ENCODE data around the gene CREB5.

The CREB5 gene

DNA sequence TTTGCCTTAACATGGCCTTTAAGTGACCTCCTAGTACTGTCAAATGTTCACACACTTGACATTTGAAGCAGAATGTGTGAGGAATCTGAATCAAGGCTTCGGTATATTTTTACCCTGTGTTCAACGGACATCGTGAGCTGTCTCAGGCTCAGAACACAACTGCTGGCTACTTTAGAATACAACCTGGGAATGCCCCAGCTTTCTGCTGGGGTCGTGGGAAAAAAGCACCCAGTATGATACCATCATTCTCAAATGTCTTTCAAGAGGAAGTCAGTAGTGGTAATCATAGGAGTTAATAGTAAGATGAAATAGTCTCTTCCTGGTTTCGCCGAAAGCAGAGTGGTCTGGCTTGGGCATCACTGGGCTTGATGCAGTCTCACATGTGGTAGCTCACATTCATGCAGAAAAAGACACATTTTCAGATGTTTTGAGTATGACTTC lies 67.2 kb downstream of the CREB5 start:
- DNase-seq (ENCODE audit: low spot score): no peak

- no peak for DNase-seq (ENCODE audit: low spot score)
Measured at GRCh38 chr7:28480595-28480994, 68.3 kb downstream of the CREB5 start.

GRCh38 chr7:28481091-28481926 lies 69.0 kb downstream of the CREB5 start:
- no peak for DNase-seq (ENCODE audit: low spot score)

GRCh38 chr7:28483112-28483511 lies 70.8 kb downstream of the CREB5 start:
- no peak for DNase-seq (ENCODE audit: low spot score)

DNA sequence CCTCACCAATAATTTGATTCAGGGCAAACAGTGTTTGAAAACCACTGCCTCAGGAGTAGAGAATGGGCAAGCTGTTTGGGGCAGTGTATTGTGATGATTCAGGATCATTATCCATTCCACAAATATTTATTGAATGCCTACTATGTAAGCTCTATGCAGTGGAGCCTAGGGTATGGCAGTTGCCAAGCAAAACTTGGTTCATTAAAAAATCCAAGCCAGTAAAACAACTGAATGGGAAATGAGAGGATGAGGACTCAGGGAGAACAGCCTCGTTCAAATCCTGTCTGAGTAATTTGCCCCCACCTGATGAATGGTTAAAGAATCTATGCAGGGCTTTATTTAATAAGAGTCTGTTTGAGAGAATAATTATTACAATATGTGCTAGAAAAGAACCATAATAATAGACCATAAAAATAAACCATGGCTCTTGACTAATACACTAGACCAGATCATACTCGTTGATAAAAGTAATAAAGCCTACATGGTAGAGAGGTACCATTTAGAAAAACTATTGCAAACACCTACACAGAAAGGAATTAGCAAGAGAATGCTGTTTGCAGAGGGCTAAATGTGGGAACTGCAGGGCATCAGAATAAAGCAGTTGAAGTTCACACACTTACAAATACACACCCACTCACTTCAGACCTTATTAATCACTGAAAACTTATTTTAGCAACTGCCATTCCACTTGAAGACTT lies 71.7 kb downstream of the CREB5 start:
- no peak for DNase-seq (ENCODE audit: low spot score)

DNA sequence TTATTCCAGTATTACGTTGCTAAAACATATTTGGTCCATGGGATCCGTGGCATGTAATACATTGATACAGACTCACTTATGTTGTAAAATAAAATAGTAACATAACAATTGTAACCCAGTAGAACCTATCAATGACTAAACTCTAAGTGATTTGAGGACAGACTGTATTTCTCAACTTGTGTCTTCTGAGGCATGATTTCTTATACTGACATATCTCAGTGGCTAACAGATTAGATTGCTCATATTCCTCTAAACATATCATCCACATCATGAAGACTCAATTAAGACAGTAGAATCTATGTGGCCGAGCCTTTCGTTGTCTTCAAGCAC lies 72.3 kb downstream of the CREB5 start:
- no peak for DNase-seq (ENCODE audit: low spot score)

DNA sequence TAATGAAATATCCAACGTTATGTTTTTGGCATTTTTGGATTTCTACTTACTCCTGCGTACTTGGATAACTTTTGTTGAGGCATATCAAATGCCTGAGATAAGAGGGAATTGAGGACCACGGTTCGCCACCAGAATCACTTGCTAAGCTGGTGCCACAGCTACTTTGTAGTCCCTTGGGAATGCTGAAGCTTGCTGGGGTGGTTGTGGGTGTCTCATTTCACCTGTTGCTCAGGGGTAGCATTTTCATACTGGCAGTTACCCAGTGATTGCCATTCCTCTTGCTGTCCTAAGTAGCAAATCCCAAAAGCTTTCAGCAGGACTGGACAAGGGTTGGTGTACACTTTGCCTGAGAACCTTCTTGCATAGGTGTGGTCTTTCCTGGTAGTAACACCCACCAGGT lies 75.2 kb downstream of the CREB5 start:
- DNase-seq (ENCODE audit: low spot score): no peak

GRCh38 chr7:28488061-28488791 lies 75.9 kb downstream of the CREB5 start:
- DNase-seq (ENCODE audit: low spot score): no peak

GRCh38 chr7:28490831-28491230 lies 78.5 kb downstream of the CREB5 start:
- DNase-seq (ENCODE audit: low spot score): no peak

- DNase-seq (ENCODE audit: low spot score): no peak
Measured at GRCh38 chr7:28493477-28493876, 81.2 kb downstream of the CREB5 start.

DNA sequence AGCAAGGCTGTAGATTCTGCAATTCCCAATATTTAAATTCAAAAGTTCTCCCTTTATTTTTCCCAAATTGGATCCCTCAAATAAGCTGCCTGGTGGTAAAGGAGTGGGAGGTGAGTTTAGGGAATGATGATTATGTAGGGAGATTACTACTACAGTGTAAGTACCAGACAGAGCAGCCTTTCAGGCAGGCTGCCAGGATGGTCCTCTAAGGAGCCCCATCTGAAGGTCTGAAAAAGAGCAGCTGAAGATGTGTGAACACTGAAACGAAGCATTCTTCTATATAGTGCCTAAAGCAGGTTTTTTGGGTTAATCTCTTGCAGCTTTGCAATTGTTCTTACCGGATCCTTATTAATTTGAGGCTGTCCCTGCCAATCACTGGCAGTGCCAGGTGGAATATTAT lies 84.7 kb downstream of the CREB5 start:
- no peak for DNase-seq (ENCODE audit: low spot score)

- no peak for DNase-seq (ENCODE audit: low spot score)
Measured at GRCh38 chr7:28498636-28499035, 86.3 kb downstream of the CREB5 start.

- DNase-seq (ENCODE audit: low spot score): no peak
Measured at GRCh38 chr7:28500138-28500537, 87.8 kb downstream of the CREB5 start.

DNA sequence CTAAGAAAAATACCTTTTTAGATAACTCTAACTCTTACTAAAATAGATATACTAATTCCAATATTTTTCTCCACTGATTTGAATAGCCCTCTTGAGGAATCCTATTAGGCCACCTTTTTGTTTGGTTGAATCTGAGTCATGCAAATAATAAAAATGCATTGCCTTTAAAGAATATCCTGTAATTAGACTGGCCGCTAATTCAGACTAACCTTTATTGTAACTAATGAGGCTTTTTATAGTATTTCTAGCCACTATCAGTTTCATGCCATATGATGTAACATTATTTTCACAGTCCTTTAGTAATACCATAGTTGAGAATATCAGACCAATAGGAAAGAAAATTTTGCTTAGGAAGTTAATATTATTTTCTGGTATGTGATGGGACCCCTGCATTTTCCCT lies 90.1 kb downstream of the CREB5 start:
- no peak for DNase-seq (ENCODE audit: low spot score)

GRCh38 chr7:28503396-28503795 lies 91.1 kb downstream of the CREB5 start:
- DNase-seq (ENCODE audit: low spot score): no peak

DNA sequence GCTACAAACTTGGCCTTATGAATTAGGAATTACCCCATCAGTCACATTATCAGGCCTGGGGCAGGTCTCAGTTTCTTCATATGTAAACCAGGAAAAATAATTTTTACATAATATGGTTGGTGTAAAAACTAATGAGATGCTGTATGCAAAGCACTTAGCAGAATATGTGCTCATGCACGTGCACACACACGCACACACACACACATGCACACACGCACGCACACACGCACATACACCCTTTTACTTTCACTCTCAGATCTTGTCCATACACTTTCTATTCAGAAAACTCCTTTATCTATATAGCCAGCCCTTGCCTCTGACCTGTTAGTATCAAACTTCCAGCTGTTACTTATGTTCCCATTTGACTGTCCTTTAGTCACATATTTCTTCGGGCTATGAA lies 92.7 kb downstream of the CREB5 start:
- DNase-seq (ENCODE audit: low spot score): no peak

DNA sequence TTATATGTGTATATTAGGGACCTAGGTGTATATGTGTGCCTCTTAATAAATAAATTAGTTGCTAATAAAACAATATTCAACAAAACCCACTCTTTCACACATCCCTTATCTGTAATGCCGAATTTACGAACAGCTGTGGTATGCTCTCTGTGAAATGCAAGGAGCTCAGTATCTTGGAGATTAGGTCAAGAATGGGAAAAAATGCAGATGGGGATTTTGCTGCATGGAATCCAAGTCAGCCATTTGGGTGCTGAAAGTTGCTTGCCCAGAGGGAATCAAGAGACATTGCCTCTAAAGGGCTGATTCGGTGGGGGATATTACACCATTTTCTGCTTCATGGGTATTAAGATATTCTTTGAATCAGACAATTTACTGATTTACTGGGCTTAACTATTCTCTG lies 93.5 kb downstream of the CREB5 start:
- DNase-seq (ENCODE audit: low spot score): no peak

DNA sequence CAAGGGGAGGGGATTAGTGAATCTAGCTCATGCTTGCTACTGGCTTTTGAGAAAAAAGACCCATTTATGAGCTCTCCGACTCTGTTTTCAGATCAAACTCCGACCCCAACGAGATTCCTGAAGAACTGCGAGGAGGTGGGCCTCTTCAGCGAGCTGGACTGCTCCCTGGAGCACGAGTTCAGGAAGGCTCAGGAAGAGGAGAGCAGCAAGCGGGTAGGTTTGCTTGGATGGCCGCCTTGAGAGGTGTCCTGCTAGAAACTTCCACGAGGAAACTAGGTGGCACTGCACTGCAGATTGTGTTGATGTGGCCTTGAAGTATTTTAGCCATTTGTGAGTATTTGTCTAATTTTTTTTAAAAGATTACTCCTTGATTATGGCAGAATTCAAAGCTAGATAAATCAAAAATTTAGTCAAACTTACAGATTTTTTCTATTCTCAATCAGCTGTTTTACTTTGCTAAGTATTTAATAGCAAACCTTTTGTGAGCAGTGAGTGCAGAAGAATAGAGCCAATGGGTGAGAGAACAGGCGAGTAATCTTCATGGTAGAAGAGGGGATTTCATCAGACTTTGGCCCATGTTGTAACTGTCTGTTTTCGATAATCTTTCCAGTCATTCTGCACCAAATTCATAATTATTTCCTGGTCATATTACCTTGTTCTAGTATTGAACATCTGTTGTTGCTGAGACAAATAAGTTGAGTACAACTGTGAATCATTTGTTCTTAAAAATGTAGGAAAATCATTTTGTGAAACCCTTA lies 95.4 kb downstream of the CREB5 start:
- no peak for DNase-seq (ENCODE audit: low spot score)

DNA sequence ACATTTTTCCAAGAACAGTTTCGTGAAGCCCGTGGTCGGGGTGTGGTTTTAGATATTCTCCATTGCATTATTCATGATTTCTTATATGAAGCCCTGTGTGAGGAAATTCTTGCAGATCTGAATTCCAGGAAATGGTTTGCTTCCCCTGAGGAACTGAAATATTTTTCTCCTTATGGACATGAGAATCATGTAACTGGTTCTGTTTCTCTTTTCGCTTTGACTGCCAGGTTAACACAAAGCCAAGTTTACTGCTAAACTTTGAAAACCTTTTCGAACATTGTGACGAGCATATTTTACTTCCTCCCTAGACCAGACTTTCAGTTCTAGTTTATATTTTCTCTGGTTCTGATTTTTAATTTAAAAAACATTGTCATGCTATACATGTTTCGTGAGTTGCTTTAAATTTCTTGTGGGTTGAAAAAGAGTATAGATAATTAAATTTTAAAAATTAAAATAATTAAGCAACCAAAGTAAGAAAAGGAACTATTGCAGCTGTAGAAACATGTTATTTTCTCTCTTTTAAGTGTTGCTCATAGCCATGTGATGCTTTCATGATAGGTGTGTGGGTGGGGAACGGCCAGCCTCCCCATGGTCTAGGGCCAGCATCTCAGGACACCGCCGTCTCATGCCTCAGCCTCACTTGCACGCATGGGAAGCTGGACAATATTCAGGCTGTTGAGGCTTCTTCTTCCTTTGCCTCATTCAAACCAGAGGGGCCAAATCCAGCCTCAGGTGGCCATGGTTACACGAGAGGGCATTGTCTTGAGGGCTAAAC lies 97.1 kb downstream of the CREB5 start:
- no peak for DNase-seq (ENCODE audit: low spot score)

DNA sequence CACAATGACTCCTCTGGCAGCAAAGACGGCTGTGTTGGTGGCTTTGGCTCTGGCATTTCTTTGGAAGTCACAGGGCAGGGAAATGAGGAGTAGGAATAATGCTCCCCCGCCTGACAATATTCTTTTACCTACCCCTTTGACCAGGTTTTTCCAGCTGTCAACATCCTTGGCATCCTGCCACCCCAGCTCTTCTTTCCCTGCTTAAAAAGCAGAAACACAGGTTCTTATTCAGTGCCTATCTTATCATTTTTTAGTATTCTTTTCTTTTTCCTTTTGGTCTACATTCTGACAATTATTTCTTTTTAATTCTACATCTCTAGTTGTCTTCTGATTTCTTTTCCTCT lies 97.7 kb downstream of the CREB5 start:
- no peak for DNase-seq (ENCODE audit: low spot score)

- no peak for DNase-seq (ENCODE audit: low spot score)
Measured at GRCh38 chr7:28512668-28513440, 100.5 kb downstream of the CREB5 start.
